HG03378 (cell line): ENCODE results near the gene NHLRC2.

Source experiments
- ATAC-seq: cut with Tn5 transposase; IDR thresholded peaks from one replicate; pipeline ENCODE4 v1.9.1; 2021; ENCODE audit warnings: mild to moderate bottlenecking, moderate library complexity; ENCODE audit not compliant: unreplicated experiment

Gene NHLRC2

GRCh38 chr10:113907166-113907565 is 52.7 kb downstream of the NHLRC2 start:
- no peak for ATAC-seq

- ATAC-seq, result no peak
Observed at GRCh38 chr10:113908236-113908635, 53.8 kb downstream of the NHLRC2 start.

GRCh38 chr10:113911113-113911512 is 56.7 kb downstream of the NHLRC2 start:
- no peak for ATAC-seq

- ATAC-seq, result no peak
Observed at GRCh38 chr10:113911839-113912238, 57.4 kb downstream of the NHLRC2 start.

GRCh38 chr10:113912582-113912981 is 58.1 kb downstream of the NHLRC2 start:
- ATAC-seq, result no peak

GRCh38 chr10:113914956-113915355 is 60.5 kb downstream of the NHLRC2 start:
- no peak for ATAC-seq

- no peak for ATAC-seq
Observed at GRCh38 chr10:113915540-113915939, 61.1 kb downstream of the NHLRC2 start.

- no peak for ATAC-seq
Observed at GRCh38 chr10:113916053-113916452, 61.6 kb downstream of the NHLRC2 start.

GRCh38 chr10:113917636-113918035 is 63.2 kb downstream of the NHLRC2 start:
- no peak for ATAC-seq

- no peak for ATAC-seq
Observed at GRCh38 chr10:113920114-113920513, 65.7 kb downstream of the NHLRC2 start.

GRCh38 chr10:113920875-113921274 is 66.4 kb downstream of the NHLRC2 start:
- ATAC-seq, result no peak

- ATAC-seq, result no peak
Observed at GRCh38 chr10:113921561-113922370, 67.3 kb downstream of the NHLRC2 start.

- ATAC-seq, result no peak
Observed at GRCh38 chr10:113922787-113923570, 68.5 kb downstream of the NHLRC2 start.

GRCh38 chr10:113924186-113924585 is 69.7 kb downstream of the NHLRC2 start:
- no peak for ATAC-seq

GRCh38 chr10:113924664-113925063 is 70.2 kb downstream of the NHLRC2 start:
- ATAC-seq, result no peak

GRCh38 chr10:113927440-113927839 is 73.0 kb downstream of the NHLRC2 start:
- no peak for ATAC-seq

GRCh38 chr10:113928830-113929229 is 74.4 kb downstream of the NHLRC2 start:
- no peak for ATAC-seq

- ATAC-seq, result no peak
Observed at GRCh38 chr10:113929522-113929921, 75.1 kb downstream of the NHLRC2 start.

GRCh38 chr10:113930482-113931057 is 76.1 kb downstream of the NHLRC2 start:
- no peak for ATAC-seq

GRCh38 chr10:113932854-113933253 is 78.4 kb downstream of the NHLRC2 start:
- ATAC-seq, result no peak

GRCh38 chr10:113933894-113934532 is 79.6 kb downstream of the NHLRC2 start:
- ATAC-seq, result no peak
